UCSD-AML1 (cell line): ENCODE results near the gene NOTUM.

Source experiments
- DNase-seq: peaks from one replicate; lab custom pipeline; 2025; ENCODE audit not compliant: unreplicated experiment; lab: John Stamatoyannopoulos, UW

The NOTUM gene

DNA sequence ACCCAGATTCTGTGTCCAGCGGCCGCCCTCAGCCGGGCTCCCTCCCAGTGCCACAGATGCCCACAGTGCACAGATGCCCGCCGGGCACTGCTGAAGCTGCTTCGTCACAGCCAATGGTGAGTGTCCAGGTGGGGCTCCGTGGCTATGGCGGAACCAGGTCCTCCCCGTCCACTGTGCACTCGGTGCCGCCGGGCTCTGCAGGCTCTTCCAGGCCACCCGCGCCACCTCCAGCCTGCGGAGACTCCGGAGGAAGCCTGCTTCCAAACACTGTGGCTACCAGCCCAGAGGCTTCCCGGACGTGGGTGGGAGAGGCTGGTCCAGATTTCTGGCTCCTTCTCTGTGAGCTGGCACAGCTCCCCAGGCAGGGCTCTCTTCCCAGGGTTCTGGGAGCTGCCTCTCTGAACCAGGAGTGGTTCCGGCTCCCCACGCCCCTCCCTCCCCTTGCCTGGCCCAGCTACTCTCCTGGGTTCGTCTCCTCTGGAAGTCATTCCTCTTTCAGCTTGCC is 21.1 kb downstream of the NOTUM start:
- DNase-seq: no peak

DNA sequence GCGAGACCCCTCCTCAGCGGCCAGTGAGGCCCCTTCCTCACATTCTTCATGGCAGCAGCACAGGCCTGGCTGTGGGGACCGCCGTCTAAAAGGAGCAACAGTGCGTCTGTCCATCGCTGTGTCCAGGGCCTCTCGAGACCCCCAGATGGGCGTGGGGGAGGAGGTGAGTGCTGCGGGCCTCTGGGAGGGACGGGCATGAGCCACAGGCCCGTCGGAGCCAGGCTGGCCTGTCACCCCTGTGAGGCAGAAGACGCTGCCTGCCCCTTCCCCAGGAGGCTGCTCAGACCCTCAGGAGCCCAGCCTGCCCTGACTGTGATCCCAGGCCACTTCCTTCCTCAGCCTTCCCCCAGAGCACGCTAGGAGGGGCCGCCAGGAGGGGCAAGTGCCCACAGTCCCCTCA is 21.8 kb downstream of the NOTUM start:
- peak; percentile 34 for DNase-seq

DNA sequence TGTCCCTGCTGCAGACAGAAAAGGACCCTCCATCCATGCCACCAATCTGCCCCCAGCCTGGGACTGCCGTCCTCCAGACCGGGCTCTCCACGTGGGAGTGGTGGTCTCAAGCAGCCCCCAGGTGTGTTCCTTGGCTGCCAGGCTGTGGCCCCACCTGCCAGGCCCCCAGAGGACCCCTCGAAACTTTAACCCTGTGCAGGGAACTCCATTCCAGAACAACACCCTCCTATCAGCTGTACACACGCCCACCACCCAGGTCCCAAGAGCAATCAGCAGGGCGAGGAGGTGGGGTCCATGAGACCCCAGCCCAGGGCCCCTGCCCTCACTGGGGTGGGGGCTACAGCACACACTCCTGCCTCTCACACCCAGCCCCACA is 25.3 kb downstream of the NOTUM start:
- DNase-seq: no peak

DNA sequence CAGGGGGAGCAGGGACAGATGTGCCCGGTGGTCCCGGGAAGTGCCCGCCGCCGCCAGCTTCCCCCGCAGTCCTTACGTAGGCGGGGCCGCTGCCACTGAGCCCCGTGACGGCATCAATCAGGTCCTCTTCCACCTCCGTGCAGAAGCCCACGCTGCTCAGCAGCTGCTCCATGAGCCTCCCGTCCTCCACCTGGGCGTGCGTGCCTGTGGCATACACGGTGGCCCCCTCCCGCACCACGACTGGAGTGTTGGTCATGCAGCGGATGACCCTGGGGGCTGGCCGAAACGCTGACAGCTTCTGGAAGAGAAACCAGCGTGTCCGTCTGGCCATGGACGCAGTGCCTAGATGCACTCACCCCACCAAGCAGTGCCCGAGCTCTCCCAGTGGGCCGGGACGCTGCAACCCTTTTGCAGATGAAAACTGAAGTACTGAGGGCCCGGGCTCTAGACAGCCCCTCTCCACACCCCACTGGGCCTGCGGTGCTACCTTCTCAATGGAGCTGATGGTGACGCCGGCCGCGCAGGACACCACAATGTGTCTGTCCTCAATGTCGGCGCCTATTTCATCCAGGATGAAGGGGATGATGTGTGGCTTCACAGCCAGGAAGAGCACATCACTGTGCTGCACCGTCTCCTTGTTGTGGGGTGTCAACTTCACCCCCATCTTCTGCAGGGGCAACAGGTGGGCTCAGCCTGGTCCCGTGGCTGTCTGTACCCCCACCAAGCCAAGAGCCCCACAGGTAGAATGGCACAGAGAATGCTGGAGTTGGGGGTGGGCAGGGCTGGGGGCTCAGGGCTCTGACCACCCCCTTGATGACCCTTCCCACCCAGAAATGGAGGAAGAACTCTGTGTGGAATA is 25.9 kb downstream of the NOTUM start:
- no peak for DNase-seq

DNA sequence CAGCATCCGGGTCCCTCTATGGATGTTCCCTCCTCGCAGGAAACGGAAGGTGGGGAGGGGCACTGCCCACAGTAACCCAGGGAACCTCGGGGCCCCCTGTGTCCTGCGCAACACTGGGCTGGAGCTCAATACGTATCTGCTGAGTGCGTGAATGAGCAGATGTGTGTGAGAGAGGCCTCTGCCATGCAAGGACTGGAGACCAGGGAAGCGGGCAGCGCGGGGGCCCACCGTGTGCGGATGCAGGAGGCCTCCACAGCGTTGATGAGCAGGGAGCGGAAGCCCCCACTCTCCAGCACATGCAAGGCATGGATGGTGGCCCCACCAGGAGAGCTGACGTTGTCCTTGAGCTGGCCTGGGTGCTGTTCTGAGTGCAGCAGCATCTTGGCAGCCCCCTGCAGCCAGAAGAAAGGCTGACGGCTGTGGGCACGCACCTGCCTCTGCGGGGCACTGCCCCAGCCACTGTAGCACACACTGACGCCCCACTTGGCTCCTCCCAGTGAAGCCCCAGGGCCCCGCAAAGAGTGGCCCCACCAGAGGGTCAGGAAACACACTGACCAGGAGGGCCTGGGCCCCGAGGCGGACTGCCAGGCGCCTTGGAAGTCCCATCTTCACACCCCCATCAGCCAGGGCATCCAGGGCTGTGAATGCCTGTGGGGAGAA is 26.8 kb downstream of the NOTUM start:
- no peak for DNase-seq

DNA sequence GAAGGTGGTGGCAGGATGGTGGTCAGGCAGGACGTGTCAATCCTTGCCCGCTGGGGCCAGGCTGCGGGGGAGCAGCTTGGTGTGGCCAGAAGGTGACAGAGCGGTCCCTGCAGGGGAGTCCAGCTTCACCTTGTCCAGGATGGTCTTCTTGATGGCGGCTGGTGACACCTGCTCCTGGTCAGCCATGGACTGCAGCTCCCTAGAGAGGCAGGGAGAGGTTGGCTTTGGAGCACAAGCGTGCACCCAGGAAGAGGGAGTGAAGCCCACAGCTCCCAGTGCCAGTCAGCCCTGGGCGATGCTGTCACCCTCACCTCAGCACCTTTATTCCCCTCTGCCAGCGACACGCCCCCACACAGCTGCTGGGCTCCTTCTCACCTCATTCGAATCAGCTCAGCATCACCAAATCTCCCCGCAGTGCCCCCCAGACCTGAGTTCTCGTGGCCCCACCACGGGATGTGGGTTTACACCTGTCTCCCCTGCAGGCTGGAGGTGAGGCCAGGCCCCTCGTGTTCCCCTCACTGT is 27.7 kb downstream of the NOTUM start:
- DNase-seq: no peak

DNA sequence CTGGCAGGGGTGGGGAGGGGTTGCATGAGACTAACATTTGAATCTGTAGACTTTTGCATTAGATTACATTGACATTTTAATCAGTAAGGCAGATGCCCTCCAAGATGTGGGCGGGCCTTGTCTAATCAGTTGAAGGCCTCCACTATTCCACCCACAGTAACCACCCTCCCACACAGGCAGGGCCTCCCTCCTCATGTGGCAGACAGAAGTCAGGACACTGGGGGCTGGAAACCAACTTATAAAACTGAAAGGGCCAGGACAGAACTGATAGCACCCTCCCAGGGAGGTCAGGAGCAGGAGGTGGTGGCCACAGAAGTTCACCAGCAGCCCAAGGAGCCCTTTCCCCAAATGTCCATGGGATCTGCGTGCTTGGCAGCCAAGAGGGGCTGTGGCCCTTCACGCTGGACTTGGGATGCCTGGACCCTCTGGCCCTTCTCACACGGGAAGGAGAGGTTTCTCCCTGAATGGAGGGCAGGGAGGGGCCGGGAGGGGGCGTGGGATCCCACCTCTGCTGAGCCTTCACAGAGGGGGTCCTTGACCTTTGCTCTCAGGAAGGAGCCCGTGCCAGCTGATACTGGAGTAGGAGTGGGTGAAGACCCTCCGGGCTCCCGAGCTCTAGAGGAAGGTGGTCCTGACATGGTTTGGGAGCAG is 28.5 kb downstream of the NOTUM start:
- no peak for DNase-seq

DNA sequence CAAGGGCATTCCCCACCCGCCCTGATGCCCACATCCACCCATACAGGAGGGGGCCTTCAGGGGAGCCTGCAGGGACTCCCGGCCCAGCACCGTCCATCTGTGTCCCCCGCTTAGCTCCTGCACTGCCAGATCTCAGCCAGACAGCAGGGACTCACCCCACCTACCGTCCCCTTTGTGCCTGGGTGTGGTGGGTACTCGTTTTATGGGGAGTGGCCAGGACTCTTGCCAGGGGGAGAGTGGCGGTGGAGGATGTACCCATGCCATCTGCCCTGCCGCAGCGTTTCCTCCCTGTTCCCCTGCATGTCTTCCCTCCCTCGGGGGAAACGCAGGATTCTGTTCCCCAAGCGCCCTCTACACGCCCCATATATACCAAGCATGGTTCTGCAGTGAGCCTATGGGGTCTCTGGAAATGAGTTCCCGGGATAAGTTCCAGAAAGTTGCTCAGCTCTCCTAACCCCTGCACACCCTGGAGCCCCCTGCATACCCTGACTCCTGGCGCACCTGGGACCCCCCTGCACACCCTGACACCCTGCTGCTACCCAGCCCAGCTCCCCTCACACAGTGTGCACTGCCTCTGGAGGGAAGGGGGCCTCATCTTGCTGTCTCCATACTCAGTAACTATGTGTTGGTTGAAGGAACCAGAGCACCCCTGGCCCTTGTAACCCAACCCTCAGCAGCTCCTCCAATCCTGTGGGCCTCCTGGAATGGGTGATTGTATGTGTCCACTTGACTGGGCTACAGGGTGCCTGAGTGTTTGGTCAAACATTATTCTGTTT is 29.2 kb downstream of the NOTUM start:
- DNase-seq: no peak

DNA sequence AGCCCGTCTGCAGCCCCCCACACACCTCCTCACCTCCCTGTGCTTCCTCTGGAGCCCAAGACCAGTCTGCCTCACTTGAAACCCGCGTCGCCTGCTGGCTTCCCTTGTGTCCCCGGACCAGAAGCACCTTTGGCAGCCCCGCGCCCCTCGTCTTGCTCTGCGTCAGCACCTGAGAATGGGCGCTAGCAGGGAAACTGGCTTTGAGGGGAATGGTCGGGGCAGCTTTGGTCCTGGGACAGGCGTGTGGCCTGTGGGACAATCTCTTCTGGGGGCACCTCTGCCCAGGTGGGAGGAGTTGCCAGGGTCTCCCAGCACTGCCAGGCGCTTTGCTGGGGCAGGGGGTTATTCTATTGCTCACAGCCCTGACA is 29.8 kb downstream of the NOTUM start:
- no peak for DNase-seq

DNA sequence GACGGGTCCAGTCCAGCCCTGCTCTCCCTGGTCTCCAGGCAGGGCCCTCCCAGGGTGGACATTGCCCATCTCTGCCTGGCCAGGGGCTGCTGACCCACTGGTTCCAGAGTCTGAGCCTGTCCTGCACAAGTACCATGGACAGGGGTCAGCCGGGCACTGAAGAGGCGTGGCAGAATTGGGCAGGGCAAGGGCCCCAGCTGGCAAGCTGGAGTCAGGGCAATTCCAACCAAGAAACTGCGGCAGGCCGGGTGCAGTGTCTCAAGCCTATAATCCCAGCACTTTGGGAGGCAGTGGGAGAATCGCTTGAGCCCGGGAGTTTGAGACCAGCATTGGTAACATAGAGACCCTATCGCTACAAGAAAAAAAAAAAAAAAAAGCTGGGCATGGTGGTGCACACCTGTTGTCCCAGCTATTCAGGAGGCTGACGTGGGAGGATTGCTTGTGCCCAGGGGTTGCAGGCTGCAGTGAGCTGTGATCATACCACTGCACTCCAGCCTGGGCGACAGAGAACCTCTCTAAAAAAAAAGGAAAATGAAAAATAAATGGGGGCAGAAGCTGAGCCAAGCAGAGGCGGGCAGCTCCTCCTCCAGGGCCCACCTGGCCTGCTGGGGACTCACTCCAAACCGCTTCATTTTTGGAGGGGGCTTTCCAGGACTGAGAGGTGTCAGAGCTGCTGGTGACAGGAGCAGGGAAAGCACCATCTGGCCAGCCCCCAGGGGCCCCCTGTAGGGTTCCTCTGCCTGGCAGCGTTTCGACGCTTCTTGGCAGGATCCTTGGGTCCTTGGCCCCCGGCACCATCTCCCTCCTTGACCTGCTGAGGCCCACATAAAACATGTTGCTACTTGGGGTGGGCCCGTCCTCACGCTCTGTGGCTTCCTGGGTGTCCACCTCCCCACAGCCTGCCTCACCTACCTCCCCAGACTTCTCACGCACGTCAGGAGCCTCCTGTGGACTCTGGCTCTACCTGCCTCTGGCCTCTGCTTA is 30.6 kb downstream of the NOTUM start:
- DNase-seq: no peak

DNA sequence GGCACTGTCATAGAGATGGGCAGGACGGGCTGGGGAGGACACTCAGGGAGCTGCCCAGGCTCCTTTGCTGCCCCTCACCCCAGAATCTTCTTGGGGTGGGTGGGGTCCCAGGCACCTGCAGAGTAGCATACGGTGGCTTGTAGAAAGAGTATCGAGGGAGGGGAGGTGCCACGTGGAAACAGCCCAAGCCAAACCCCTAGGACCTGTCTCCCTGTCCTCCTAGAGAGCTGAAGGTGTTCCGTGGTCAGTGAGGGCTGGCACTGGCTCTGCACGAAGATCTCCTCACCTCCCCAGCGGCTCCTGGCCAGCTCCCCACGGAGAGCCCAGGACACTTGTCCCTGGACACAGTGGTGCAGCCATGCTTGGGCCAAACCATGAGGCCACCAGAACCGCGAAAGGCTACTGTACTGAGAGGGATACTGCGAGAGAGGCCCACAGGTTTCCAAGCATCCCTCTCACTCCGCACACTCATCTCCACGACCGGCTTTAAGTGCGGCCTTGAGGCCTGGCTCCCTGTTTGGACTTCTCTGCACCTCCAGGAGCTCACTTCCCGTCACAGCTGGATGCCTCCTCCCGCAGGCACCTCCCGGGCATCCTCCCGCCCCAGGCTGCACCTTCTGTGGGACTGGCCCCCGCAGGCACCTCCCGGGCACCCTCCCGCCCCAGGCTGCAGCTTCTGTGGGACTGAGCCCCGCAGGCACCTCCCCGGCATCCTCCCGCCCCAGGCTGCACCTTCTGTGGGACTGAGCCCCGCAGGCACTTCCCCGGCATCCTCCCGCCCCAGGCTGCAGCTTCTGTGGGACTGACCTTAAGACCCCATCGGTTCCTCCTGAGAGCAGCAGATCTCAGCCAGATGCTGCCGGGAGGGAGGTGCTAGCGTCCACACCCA is 31.5 kb downstream of the NOTUM start:
- DNase-seq: no peak

DNA sequence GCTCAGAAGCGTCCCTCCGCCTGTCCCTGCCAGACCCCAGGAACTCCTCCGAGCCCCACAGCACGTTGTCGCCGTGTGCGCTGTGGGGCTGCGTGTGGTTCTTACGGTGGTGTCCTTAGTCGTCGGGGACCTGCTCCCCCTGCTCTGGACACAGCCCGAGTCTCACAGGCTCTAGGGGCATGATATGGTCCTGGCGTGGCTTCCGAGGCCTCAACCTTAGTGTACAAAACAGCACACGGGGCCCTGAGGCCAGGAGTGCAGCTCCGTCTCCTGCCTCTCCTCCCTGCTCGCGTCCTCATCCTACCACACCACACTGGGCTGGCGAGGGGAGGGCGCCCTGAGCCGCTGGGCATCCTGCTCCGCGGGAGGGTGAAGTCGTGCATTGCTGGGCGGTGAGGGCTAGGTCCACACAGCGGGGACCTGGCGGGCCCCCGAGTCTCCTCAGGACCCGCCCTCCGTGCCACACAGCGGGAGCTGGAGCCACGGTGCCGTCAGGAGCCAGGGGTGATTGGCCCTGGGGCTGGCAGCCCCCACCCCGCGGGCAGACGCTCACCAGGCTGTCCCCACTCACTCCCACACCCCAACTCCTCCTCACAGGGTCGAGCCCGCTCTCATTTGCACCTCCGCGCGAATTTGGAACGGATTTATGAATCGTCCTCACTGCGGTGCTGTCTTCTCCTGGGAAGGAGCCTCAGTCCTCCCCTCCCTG is 32.3 kb downstream of the NOTUM start:
- DNase-seq: no peak

DNA sequence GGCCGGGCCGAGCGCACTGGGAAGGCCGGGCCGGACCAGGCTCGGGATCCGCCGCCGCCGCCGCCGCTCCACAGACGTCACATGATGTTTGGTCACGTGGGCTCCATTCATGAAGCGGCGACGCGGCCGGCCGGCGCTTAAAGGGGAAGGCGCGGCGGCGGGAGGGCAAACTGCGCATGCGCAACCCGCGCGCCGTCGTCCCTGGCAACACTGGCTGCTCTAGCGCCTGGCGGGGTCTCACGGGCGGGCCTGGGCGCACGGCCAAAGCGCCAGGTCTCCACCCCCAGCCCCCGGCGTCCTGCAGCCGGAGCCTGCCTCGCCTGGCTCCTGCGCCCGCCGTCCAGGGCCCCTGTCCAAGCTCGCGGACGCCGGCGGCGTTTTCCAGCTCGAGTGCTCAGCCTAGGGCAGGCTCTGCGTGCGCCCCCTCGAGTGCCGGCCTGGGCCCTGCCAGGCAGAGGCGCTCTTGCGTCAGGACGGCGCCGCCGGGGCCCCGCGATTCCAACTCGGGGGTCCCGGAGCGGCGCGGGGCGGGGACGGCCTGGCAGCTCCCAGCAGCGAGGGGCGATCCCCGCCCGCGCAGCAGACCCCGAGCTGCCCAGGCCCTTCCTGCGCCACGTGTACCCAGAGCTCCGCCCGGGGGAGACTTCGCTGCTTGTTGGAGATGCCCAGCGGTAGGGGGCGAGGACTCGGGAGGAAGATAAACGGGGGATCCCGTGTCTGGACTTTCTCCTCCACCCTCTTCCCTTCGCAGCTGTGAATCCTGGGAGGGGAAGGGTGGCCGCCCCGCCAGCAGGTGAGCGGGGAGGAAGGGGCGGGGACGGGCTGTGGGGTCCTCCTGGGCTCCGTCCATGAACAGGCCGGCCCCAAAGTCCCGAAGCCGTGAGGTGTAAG is 33.1 kb downstream of the NOTUM start, which contains the start of gene MAFG:
Gene MAFG (minus strand): TSS at position 83 of the 891 bp plus-strand sequence. CDS start 4,550 bp downstream, outside the sequence.
- DNase-seq: peak; percentile 94

DNA sequence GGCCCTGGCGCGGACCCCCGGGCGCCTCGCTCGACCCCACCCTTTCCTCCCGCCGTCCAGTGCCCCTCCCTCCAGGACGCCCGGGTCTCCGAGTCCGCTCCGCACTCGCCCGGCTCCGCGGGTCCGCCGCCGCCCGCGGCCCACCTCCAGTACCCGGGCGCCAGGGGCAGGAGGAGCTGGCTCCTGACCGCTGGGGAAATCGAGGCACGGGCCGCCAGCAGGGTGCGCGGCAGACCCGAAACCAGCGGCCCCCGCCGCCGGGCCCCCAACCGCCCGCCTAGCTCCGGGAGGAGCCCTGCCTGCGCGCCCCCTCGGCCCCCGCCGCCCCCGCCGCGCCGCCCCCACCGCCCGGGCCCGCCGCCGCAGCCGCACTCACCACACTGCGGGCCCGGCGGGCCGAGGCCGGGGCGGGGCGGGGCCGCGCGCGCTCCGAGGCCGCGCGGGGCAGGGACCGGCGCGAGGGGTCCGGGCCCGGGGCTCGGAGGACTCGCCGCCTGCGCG is 33.8 kb downstream of the NOTUM start:
- no peak for DNase-seq

DNA sequence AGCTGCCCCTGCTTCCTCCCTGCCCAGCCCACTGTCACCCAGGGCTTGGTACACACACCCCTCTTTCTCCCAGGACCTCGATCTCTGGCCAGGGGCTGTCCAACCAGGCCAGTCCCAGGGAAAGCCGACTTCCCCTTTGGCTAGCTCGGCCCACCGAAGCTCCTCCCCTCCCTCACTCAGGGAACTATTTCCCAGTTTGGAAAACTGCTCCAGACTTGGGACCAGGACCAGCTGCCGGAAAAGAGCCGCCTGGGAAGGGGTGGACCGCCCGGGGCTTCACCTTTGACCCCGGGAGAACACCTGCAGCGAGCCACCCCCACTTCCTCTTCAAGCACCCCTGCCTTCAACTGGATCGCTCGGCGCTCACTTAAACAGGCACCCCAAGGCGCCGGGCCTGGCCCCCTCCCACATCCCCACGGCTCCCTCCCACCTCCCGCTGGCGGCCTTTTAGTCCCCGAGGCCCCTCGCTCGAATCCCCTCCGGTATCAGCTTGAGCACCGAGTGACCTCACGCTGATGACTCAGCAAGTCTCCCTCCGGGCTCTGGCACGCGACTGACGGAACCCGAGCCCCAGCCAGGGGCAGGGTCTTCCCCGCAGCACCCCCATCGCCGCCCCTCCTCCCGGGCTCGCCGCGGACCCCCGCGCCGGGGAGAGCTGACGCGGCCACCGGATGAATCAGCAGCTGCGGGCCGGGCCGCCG is 34.4 kb downstream of the NOTUM start:
- peak; percentile 80 for DNase-seq

DNA sequence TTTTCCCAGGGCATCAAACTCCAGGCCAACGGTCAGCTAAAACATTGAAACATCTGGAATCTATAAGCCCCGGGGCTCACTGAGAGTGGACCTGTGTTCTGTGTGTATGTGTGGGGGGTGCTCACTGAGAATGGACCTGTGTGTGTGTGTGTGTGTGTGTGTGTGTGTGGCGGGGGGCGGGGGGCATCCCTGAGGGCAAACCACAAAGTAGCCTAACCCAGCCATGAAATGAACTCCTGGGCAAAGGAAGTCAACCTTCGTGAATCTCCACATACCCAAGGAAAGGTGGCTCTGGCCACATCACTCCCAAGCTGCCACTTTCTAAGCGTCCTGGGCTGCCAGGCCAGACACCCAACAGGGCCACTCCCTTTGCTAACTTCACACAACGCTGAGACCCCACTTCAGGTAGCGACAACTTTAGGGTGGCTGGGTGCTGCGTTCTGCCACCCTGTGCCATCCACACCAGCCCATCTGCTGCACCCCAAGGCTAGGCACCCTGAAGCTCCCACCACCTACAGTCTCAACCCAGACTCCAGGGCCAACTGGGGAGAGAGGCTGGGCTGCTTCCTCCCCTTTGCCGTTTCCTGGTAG is 35.0 kb downstream of the NOTUM start:
- DNase-seq: no peak
